WTC11 (cell line): Measurements from ENCODE around the gene LHX4. TPM values are rescaled to one million over a fixed set of nuclear protein-coding genes. Genes with fewer than 3 reads are reported as not detected.

Source experiments
- CBFB ChIP-seq: sonication (generic); formaldehyde crosslinking; IDR thresholded peaks from 2 replicates; pipeline ENCODE4 v1.8.1; 2022; ENCODE audit warnings: mild to moderate bottlenecking, low read depth, missing genetic modification reagents
- CREM ChIP-seq: sonication (generic); formaldehyde crosslinking; IDR thresholded peaks from 2 replicates; pipeline ENCODE4 v1.8.1; 2022; ENCODE audit warnings: mild to moderate bottlenecking, missing genetic modification reagents, moderate library complexity
- JUN ChIP-seq: sonication (generic); formaldehyde crosslinking; IDR thresholded peaks from 2 replicates; pipeline ENCODE4 v1.8.0; 2023; ENCODE audit warnings: mild to moderate bottlenecking, missing genetic modification reagents
- KAT7 ChIP-seq: sonication (generic); formaldehyde crosslinking; IDR thresholded peaks from 2 replicates; pipeline ENCODE4 v1.8.1; 2023; ENCODE audit warnings: missing genetic modification reagents, mild to moderate bottlenecking, borderline replicate concordance
- NR3C1 ChIP-seq: sonication (generic); formaldehyde crosslinking; conservative IDR thresholded peaks from 2 replicates; pipeline ENCODE4 v1.8.1; 2023; ENCODE audit warnings: low read depth, mild to moderate bottlenecking, missing genetic modification reagents
- SMAD3 ChIP-seq: sonication (generic); formaldehyde crosslinking; IDR thresholded peaks from 2 replicates; pipeline ENCODE4 v1.8.0; 2022; ENCODE audit warnings: missing genetic modification reagents, mild to moderate bottlenecking, borderline replicate concordance
- SMAD4 ChIP-seq: sonication (generic); formaldehyde crosslinking; IDR thresholded peaks from 2 replicates; pipeline ENCODE4 v1.8.0; 2022; ENCODE audit warnings: mild to moderate bottlenecking, missing genetic modification reagents
- SOX15 ChIP-seq: fragments of 250-450 bp; sonication (Bioruptor Pico); IDR thresholded peaks from 2 replicates; pipeline ENCODE4 v1.9.0; 2021; ENCODE audit warnings: mild to moderate bottlenecking
- SP1 ChIP-seq: sonication (generic); formaldehyde crosslinking; conservative IDR thresholded peaks from 2 replicates; pipeline ENCODE4 v1.8.1; 2022; ENCODE audit warnings: missing genetic modification reagents
- TEAD1 ChIP-seq: sonication (generic); formaldehyde crosslinking; IDR thresholded peaks from 2 replicates; pipeline ENCODE4 v1.8.0; 2022; ENCODE audit warnings: mild to moderate bottlenecking, missing genetic modification reagents
- ZBTB21 ChIP-seq: sonication (generic); formaldehyde crosslinking; IDR thresholded peaks from 2 replicates; pipeline ENCODE4 v1.8.1; 2023; ENCODE audit warnings: mild to moderate bottlenecking, missing genetic modification reagents, borderline replicate concordance
- ZNF121 ChIP-seq: sonication (generic); formaldehyde crosslinking; IDR thresholded peaks from 2 replicates; pipeline ENCODE4 v1.8.0; 2023; ENCODE audit warnings: missing genetic modification reagents
- ZNF138 ChIP-seq: sonication (generic); formaldehyde crosslinking; conservative IDR thresholded peaks from 2 replicates; pipeline ENCODE4 v1.8.1; 2022; ENCODE audit warnings: mild to moderate bottlenecking, moderate library complexity, missing genetic modification reagents
- ZNF416 ChIP-seq: fragments of 250-450 bp; sonication (Bioruptor Pico); IDR thresholded peaks from 2 replicates; pipeline ENCODE4 v1.9.0; 2021; ENCODE audit warnings: mild to moderate bottlenecking, inconsistent platforms
- total RNA-seq: library from RNA; stranded (reverse); gene quantifications from 3 replicates; pipeline ENCODE4 v1.2.3, GENCODE V29; 2021
- TF ChIP-seq, protein P1 (sequence below): fragments of 200-600 bp; IDR thresholded peaks from 2 replicates; pipeline ENCODE4 v1.8.0; 2022; ENCODE audit warnings: antibody characterized with exemption
- TF ChIP-seq, protein P2 (sequence below): sonication (generic); formaldehyde crosslinking; IDR thresholded peaks from 2 replicates; pipeline ENCODE4 v1.8.1; 2023; ENCODE audit warnings: mild to moderate bottlenecking, missing genetic modification reagents
- TF ChIP-seq, protein P3 (sequence below): sonication (generic); formaldehyde crosslinking; IDR thresholded peaks from 2 replicates; pipeline ENCODE4 v1.8.1; 2022; ENCODE audit warnings: low read depth, mild to moderate bottlenecking, moderate library complexity, missing genetic modification reagents, borderline replicate concordance
- TF ChIP-seq, protein P4 (sequence below): sonication (generic); formaldehyde crosslinking; IDR thresholded peaks from 2 replicates; pipeline ENCODE4 v1.8.0; 2023; ENCODE audit warnings: missing genetic modification reagents
- TF ChIP-seq, protein P5 (sequence below): sonication (generic); formaldehyde crosslinking; IDR thresholded peaks from 2 replicates; pipeline ENCODE4 v1.8.1; 2023; ENCODE audit warnings: mild to moderate bottlenecking, missing genetic modification reagents
- TF ChIP-seq, protein P6 (sequence below): sonication (generic); formaldehyde crosslinking; IDR thresholded peaks from 2 replicates; pipeline ENCODE4 v1.8.0; 2022; ENCODE audit warnings: mild to moderate bottlenecking, missing genetic modification reagents
- TF ChIP-seq, protein P7 (sequence below): sonication (generic); formaldehyde crosslinking; IDR thresholded peaks from 2 replicates; pipeline ENCODE4 v1.8.1; 2023; ENCODE audit warnings: mild to moderate bottlenecking, moderate library complexity, missing genetic modification reagents
- TF ChIP-seq, protein P8 (sequence below): sonication (generic); formaldehyde crosslinking; IDR thresholded peaks from 2 replicates; pipeline ENCODE4 v1.8.0; 2023; ENCODE audit warnings: mild to moderate bottlenecking, missing genetic modification reagents
- TF ChIP-seq, protein P9 (sequence below): fragments of 250-450 bp; sonication (Bioruptor Pico); IDR thresholded peaks from 2 replicates; pipeline ENCODE4 v2.1.2; 2022; ENCODE audit warnings: mild to moderate bottlenecking, moderate library complexity

Gene LHX4
- total RNA-seq, 1 experiment from 2014 or later = 19.2 TPM

DNA sequence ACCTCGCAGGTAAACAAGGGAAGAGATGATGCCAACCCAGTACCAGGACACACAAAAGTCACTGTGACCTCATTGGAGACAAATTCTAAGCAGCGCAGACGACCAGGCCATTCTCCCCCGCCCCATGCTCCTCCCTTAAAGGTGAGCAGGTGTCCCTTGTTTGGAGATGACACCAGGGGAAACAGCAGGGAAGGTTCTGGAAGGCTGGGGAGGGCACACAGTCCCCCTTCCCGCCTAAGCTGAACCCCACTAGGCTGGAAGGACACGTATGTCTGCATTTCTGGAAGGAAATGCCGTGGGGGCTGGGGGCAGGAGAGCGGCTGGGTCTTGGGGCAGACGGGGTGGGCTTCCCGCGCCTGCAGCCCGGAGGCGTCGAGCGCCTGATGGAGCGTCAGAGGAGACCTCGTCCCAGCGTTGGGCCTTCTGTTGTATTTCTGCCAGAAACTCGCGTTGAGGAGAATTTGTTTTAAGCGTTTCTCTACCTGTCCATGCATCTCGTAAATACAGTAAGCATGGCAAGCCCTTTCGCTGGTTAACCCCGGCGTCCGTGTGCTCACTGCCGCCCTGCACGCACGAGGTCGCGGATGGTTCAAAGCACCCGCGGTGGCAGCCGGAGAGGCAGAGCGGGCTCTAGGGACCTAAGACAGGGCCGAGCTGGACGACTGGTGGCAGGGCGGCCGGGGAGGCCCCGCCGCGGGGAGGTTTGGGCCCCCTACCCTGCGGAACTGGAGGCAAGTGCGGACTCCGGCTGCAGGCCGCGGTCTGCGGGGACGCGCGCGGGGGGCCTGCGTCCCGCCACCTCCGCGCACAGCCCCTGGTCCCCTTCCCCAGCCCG is 1.2 kb upstream of the LHX4 start (continued):
- TF ChIP-seq, protein P1, sequence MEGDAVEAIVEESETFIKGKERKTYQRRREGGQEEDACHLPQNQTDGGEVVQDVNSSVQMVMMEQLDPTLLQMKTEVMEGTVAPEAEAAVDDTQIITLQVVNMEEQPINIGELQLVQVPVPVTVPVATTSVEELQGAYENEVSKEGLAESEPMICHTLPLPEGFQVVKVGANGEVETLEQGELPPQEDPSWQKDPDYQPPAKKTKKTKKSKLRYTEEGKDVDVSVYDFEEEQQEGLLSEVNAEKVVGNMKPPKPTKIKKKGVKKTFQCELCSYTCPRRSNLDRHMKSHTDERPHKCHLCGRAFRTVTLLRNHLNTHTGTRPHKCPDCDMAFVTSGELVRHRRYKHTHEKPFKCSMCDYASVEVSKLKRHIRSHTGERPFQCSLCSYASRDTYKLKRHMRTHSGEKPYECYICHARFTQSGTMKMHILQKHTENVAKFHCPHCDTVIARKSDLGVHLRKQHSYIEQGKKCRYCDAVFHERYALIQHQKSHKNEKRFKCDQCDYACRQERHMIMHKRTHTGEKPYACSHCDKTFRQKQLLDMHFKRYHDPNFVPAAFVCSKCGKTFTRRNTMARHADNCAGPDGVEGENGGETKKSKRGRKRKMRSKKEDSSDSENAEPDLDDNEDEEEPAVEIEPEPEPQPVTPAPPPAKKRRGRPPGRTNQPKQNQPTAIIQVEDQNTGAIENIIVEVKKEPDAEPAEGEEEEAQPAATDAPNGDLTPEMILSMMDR = no peak
- TF ChIP-seq ZNF121 (CRISPR knock-in tag) (no peak), KAT7 (CRISPR knock-in tag) (no peak), CBFB (CRISPR knock-in tag) (peak; percentile 87; the same call in 1 of the 2 replicates), SMAD4 (CRISPR knock-in tag) (no peak), ZNF416 (no peak), TEAD1 (CRISPR knock-in tag) (no peak; the same call in 1 of the 2 replicates), SOX15 (CRISPR knock-in tag) (no peak), CREM (CRISPR knock-in tag) (no peak), ZNF138 (CRISPR knock-in tag) (0 out of 2 replicates have a peak, but pooled peaks have one; percentile 74), SMAD3 (CRISPR knock-in tag) (no peak; the same call in 1 of the 2 replicates), ZBTB21 (CRISPR knock-in tag) (0 out of 2 replicates have a peak, but pooled peaks have one; percentile 61), JUN (CRISPR knock-in tag) (peak; percentile 88), SP1 (no peak; the same call in 1 of the 2 replicates), NR3C1 (no peak)
- TF ChIP-seq, protein P2, sequence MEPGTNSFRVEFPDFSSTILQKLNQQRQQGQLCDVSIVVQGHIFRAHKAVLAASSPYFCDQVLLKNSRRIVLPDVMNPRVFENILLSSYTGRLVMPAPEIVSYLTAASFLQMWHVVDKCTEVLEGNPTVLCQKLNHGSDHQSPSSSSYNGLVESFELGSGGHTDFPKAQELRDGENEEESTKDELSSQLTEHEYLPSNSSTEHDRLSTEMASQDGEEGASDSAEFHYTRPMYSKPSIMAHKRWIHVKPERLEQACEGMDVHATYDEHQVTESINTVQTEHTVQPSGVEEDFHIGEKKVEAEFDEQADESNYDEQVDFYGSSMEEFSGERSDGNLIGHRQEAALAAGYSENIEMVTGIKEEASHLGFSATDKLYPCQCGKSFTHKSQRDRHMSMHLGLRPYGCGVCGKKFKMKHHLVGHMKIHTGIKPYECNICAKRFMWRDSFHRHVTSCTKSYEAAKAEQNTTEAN = peak; percentile 88
- TF ChIP-seq, protein P3, sequence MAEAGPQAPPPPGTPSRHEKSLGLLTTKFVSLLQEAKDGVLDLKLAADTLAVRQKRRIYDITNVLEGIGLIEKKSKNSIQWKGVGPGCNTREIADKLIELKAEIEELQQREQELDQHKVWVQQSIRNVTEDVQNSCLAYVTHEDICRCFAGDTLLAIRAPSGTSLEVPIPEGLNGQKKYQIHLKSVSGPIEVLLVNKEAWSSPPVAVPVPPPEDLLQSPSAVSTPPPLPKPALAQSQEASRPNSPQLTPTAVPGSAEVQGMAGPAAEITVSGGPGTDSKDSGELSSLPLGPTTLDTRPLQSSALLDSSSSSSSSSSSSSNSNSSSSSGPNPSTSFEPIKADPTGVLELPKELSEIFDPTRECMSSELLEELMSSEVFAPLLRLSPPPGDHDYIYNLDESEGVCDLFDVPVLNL (CRISPR knock-in tag) = 0 out of 2 replicates have a peak, but pooled peaks have one; percentile 87
- TF ChIP-seq, protein P4, sequence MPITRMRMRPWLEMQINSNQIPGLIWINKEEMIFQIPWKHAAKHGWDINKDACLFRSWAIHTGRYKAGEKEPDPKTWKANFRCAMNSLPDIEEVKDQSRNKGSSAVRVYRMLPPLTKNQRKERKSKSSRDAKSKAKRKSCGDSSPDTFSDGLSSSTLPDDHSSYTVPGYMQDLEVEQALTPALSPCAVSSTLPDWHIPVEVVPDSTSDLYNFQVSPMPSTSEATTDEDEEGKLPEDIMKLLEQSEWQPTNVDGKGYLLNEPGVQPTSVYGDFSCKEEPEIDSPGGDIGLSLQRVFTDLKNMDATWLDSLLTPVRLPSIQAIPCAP (CRISPR knock-in tag) = peak; percentile 88
- TF ChIP-seq, protein P5, sequence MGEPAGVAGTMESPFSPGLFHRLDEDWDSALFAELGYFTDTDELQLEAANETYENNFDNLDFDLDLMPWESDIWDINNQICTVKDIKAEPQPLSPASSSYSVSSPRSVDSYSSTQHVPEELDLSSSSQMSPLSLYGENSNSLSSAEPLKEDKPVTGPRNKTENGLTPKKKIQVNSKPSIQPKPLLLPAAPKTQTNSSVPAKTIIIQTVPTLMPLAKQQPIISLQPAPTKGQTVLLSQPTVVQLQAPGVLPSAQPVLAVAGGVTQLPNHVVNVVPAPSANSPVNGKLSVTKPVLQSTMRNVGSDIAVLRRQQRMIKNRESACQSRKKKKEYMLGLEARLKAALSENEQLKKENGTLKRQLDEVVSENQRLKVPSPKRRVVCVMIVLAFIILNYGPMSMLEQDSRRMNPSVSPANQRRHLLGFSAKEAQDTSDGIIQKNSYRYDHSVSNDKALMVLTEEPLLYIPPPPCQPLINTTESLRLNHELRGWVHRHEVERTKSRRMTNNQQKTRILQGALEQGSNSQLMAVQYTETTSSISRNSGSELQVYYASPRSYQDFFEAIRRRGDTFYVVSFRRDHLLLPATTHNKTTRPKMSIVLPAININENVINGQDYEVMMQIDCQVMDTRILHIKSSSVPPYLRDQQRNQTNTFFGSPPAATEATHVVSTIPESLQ = 0 out of 2 replicates have a peak, but pooled peaks have one; percentile 71
- TF ChIP-seq, protein P6, sequence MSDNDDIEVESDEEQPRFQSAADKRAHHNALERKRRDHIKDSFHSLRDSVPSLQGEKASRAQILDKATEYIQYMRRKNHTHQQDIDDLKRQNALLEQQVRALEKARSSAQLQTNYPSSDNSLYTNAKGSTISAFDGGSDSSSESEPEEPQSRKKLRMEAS = peak; percentile 92
- TF ChIP-seq, protein P7, sequence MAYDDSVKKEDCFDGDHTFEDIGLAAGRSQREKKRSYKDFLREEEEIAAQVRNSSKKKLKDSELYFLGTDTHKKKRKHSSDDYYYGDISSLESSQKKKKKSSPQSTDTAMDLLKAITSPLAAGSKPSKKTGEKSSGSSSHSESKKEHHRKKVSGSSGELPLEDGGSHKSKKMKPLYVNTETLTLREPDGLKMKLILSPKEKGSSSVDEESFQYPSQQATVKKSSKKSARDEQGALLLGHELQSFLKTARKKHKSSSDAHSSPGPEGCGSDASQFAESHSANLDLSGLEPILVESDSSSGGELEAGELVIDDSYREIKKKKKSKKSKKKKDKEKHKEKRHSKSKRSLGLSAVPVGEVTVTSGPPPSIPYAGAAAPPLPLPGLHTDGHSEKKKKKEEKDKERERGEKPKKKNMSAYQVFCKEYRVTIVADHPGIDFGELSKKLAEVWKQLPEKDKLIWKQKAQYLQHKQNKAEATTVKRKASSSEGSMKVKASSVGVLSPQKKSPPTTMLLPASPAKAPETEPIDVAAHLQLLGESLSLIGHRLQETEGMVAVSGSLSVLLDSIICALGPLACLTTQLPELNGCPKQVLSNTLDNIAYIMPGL (CRISPR knock-in tag) = no peak
- TF ChIP-seq, protein P8, sequence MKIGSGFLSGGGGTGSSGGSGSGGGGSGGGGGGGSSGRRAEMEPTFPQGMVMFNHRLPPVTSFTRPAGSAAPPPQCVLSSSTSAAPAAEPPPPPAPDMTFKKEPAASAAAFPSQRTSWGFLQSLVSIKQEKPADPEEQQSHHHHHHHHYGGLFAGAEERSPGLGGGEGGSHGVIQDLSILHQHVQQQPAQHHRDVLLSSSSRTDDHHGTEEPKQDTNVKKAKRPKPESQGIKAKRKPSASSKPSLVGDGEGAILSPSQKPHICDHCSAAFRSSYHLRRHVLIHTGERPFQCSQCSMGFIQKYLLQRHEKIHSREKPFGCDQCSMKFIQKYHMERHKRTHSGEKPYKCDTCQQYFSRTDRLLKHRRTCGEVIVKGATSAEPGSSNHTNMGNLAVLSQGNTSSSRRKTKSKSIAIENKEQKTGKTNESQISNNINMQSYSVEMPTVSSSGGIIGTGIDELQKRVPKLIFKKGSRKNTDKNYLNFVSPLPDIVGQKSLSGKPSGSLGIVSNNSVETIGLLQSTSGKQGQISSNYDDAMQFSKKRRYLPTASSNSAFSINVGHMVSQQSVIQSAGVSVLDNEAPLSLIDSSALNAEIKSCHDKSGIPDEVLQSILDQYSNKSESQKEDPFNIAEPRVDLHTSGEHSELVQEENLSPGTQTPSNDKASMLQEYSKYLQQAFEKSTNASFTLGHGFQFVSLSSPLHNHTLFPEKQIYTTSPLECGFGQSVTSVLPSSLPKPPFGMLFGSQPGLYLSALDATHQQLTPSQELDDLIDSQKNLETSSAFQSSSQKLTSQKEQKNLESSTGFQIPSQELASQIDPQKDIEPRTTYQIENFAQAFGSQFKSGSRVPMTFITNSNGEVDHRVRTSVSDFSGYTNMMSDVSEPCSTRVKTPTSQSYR (CRISPR knock-in tag) = no peak; the same call in 1 of the 2 replicates
- TF ChIP-seq, protein P9, sequence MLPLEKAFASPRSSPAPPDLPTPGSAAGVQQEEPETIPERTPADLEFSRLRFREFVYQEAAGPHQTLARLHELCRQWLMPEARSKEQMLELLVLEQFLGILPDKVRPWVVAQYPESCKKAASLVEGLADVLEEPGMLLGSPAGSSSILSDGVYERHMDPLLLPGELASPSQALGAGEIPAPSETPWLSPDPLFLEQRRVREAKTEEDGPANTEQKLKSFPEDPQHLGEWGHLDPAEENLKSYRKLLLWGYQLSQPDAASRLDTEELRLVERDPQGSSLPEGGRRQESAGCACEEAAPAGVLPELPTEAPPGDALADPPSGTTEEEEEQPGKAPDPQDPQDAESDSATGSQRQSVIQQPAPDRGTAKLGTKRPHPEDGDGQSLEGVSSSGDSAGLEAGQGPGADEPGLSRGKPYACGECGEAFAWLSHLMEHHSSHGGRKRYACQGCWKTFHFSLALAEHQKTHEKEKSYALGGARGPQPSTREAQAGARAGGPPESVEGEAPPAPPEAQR (CRISPR knock-in tag) = no peak
